Heart left ventricle (tissue), 13 donors: ENCODE results near the gene SMOC1.
A peak's percentile ranks its signal among the peaks of the same experiment; 100 is the strongest.

Experiments used
- CTCF ChIP-seq, 12 donors: fragments of 200-600 bp; sonication (generic) in 4 of 12; IDR thresholded peaks; one replicate each; pipeline versions ENCODE4 v1.5.0 to v1.8.0; 2018 to 2022; ENCODE audit warnings: antibody characterized with exemption in 12 of 12, mild to moderate bottlenecking in 5 of 12
- POLR2A ChIP-seq, 2 donors: fragments of 450-650 bp; IDR thresholded peaks; one replicate each; pipeline ENCODE4 v1.6.1; 2017; ENCODE audit warnings: antibody characterized with exemption in 2 of 2, mild to moderate bottlenecking in 2 of 2, moderate library complexity in 2 of 2
- donor health status: ischemic (EF 13 %, LVEDD 7.1; RV severe dilation, severe dysfunction).
- donor health status: DM: no; HTN: yes; CAD: no.
- donor health status: DM: no; HTN: no; CAD: no.
- donor health status: ischemic (EF 25% LVEDD 6.9; RV normal size, moderate dysfunction).
- donor health status: ischemic (EF 25% LVEDD 5.7; RV mildly dilated, moderate dysfunction).
- donor health status: ischemic (EF 35%, LVEDD 5.7; RV mildly dilated, moderate dysfunction).
- donor health status: nonischemic (EF 11% LVEDD 7.7; RV severe dilation, severe dysfunction).
- donor health status: DM: yes; HTN: yes; CAD: no.
- donor health status: PGD.
- donor health status: ischemic (EF 29% LVEDD 5.4; RV normal size, mild dysfunction).
- donor health status: nonischemic (EF 23%, LVEDD 6.1; RV moderate dilation, normal function).

DNA sequence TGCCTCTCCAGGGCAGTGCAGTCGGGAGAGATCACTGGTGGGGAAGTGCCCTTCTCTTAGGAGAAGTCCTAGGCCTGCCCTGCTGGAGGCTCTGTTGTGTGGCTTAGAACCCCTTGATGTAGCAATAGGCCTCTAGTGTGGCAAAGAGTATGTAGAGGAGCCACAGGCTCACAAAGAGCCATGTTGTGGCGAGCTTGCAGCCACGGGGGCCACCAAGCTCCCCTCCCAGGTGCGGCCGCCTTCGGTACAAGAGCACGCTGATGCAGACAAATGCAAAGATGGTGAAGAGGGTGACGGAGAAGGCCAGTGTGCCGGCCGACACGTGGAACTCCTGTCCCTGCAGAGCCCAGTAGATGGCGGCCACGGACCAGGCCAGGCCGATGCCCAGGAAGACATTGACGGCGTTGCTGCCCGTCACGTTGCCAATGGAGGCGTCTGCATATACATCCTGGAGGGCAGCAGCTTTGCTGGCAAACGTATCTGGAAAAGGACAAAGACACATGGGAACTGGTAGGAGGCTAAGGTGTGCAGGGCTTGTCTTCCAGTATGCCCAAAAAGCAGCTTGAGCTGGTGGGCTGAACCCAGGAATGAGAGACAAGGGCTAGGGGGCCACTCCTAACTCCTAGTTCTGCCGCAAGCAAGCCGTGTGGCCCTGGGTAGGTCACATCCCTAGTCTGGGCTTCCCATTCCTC lies 166.8 kb downstream of the SMOC1 start:
- peak; percentile 45 to 73 (median 58) for TF ChIP-seq CTCF (IDR thresholded peaks at IDR 0.05)
- TF ChIP-seq POLR2A (IDR thresholded peaks at IDR 0.05) = no peak
